Heart right ventricle (tissue), 16 donors: ENCODE measurements around the gene TEX44. TPM values are rescaled to one million over a fixed set of nuclear protein-coding genes. Genes with fewer than 3 reads are reported as not detected.

Experiments
- ATAC-seq, 8 donors: fragments of 200-7000 bp; cut with Tn5 transposase; one replicate each; pipeline ENCODE4 v1.9.1; 2020; ENCODE audit warnings: mild to moderate bottlenecking in 8 of 8, moderate library complexity in 8 of 8, moderate number of reproducible peaks in 1 of 8
- DNase-seq, 2 donors: peaks; one replicate each; pipeline ENCODE4 v3.0.0-alpha.2; 2020
- H3K27ac ChIP-seq, 10 donors: fragments of 200-600 bp; sonication (generic) in 2 of 10; one replicate each; pipeline versions ENCODE4 v1.5.0 to v1.8.0; 2020 to 2022; ENCODE audit warnings: mild to moderate bottlenecking in 3 of 10
- H3K27me3 ChIP-seq, 7 donors: fragments of 200-600 bp; one replicate each; pipeline ENCODE4 v1.8.0; 2021 to 2022; ENCODE audit warnings: mild to moderate bottlenecking in 2 of 7
- H3K36me3 ChIP-seq, 9 donors: fragments of 200-600 bp; sonication (generic) in 1 of 9; one replicate each; pipeline versions ENCODE4 v1.5.0 to v1.8.0; 2020 to 2022; ENCODE audit warnings: mild to moderate bottlenecking in 2 of 9
- H3K4me1 ChIP-seq, 9 donors: fragments of 200-600 bp; sonication (generic) in 1 of 9; one replicate each; pipeline versions ENCODE4 v1.5.0 to v1.8.0; 2020 to 2022; ENCODE audit warnings: mild to moderate bottlenecking in 4 of 9
- H3K4me3 ChIP-seq, 10 donors: fragments of 200-600 bp; sonication (generic) in 2 of 10; one replicate each; pipeline versions ENCODE4 v1.5.0 to v1.8.0; 2020 to 2022; ENCODE audit warnings: mild to moderate bottlenecking in 7 of 10, moderate library complexity in 2 of 10
- H3K9me3 ChIP-seq, 11 donors: fragments of 200-600 bp in 10 of 11; sonication (generic) in 2 of 11; one replicate each; pipeline versions ENCODE4 v1.5.0 to v1.8.0; 2013 to 2022; ENCODE audit warnings: mild to moderate bottlenecking in 2 of 11, control low read depth in 1 of 11, moderate library complexity in 1 of 11
- CTCF ChIP-seq, 9 donors: fragments of 200-600 bp; sonication (generic) in 2 of 9; IDR thresholded peaks; one replicate each; pipeline versions ENCODE4 v1.5.0 to v1.8.0; 2021 to 2022; ENCODE audit warnings: antibody characterized with exemption in 9 of 9, mild to moderate bottlenecking in 5 of 9, moderate library complexity in 1 of 9
- WGBS, 2 donors: extraction: QIAGEN DNeasy Blood & Tissue Kit; methylation state at CpG; one replicate each; pipeline ENCODE4 v1.1.7; 2013; ENCODE audit warnings: inconsistent platforms in 1 of 2; 5-methylcytosine and 5-hydroxymethylcytosine counted together
- intact Hi-C, 10 donors: fragments of 100-400 bp; cut with DNase I; formaldehyde crosslinking; loops; one replicate each; pipeline versions ENCODE4 v1.11.1 to v1.14.2; 2022
- polyA plus RNA-seq, 2 donors: library from polyadenylated mRNA; stranded (reverse); fragments of 200-250 nt; gene quantifications; one replicate each; pipeline ENCODE4 v1.2.3, GENCODE V29; 2013
- total RNA-seq, 10 donors: library from RNA; stranded (reverse); fragmentation: NEBNext Ultra II Directional in 3 of 10; extraction: Animal tissue kit (Norgen Biotek cat#: 25700) in 3 of 10; gene quantifications; one replicate each; pipeline versions ENCODE4 v1.2.1 to v1.2.4, GENCODE V29; 2021 to 2023
- donor health status: Arrhythmogenic right ventricular cardiomyopathy.
- donor health status: ischemic (EF 13 %, LVEDD 7.1; RV severe dilation, severe dysfunction).
- donor health status: healthy with polysubstance abuse.
- donor health status: DM: no; HTN: yes; CAD: no.
- donor health status: DM: no; HTN: no; CAD: no.
- donor health status: ischemic (EF 25% LVEDD 6.9; RV normal size, moderate dysfunction).
- donor health status: ischemic (EF 25% LVEDD 5.7; RV mildly dilated, moderate dysfunction).
- donor health status: healthy.
- donor health status: DM: yes; HTN: yes; CAD: no.
- donor health status: Ischemic cardiomyopathy.
- donor health status: ischemic (EF 35%, LVEDD 5.7; RV mildly dilated, moderate dysfunction).
- donor health status: nonischemic (EF 11% LVEDD 7.7; RV severe dilation, severe dysfunction).
- donor health status: DM: yes; HTN: yes; CAD: no.
- donor health status: PGD.
- donor health status: ischemic (EF 29% LVEDD 5.4; RV normal size, mild dysfunction).
- donor health status: nonischemic (EF 23%, LVEDD 6.1; RV moderate dilation, normal function).

Gene TEX44
- total and polyA plus RNA-seq, 12 donors: not detected

- H3K36me3 ChIP-seq: no peaks in the 10 kb centered on the region
- DNase-seq (no peak), ATAC-seq (no peak)
- H3K27ac ChIP-seq: peak overlapping the region in 4 of 10 donors; percentile 1 to 53 (median 29)
- H3K4me3 ChIP-seq: no peak overlapping the region
- no peaks in the 10 kb centered on the region for H3K27me3 ChIP-seq
- WGBS, 2 donors: 62 to 66% methylated on average over 11 of the region's 11 CpGs
- peaks cover 13 to 49% (median 35%) of the 10 kb centered on the region in 9 donors for H3K4me1 ChIP-seq
- H3K9me3 ChIP-seq: no peaks in the 10 kb centered on the region
- intact Hi-C loops: loop anchor here (1.0 to 10.0 kb wide), 8 partner anchors 37 to 184 kb away; partner anchors contain the start of genes COPS7B (in 1 of the 10) and PDE6D (in 1 of the 10)
- TF ChIP-seq CTCF (IDR thresholded peaks at IDR 0.05): no peak
Observed at GRCh38 chr2:231600619-231601355, 8.1 kb downstream of the TEX44 start.

- Histone ChIP-seq H3K4me1 (peaks cover 18 to 54% (median 36%) of the 10 kb centered on the region in 9 donors), H3K4me3 (no peak overlapping the region), H3K27ac (peak overlapping the region in 4 of 10 donors; percentile 20 to 53 (median 29)), H3K27me3 (no peaks in the 10 kb centered on the region), H3K36me3 (no peaks in the 10 kb centered on the region), H3K9me3 (no peaks in the 10 kb centered on the region)
- ATAC-seq (peak in 3 of 8 donors; percentile 15 to 35 (median 20)), DNase-seq (peak; percentile 84)
- 31 to 34% methylated on average over 12 of the region's 12 CpGs for WGBS, 2 donors
- peak; percentile 72 to 93 (median 88) for TF ChIP-seq CTCF (IDR thresholded peaks at IDR 0.05)
- intact Hi-C loops: loop anchor here (1.0 to 10.0 kb wide), 8 partner anchors 38 to 183 kb away; partner anchors contain the start of genes COPS7B (in 1 of the 10) and PDE6D (in 1 of the 10)
Observed at GRCh38 chr2:231601356-231602229, 8.9 kb downstream of the TEX44 start.

GRCh38 chr2:231602859-231603467 lies 10.3 kb downstream of the TEX44 start:
- no peak for TF ChIP-seq CTCF (IDR thresholded peaks at IDR 0.05)
- no peaks in the 10 kb centered on the region for H3K36me3 ChIP-seq
- intact Hi-C loops: loop anchor here in 8 of 10 donors (1.0 to 10.0 kb wide), 8 partner anchors 40 to 182 kb away; partner anchors contain the start of genes COPS7B (in 1 of the 8) and PDE6D (in 1 of the 8)
- H3K4me3 ChIP-seq: peak overlapping the region in 1 of 10 donors; percentile 69
- no peak for ATAC-seq
- no peaks in the 10 kb centered on the region for H3K9me3 ChIP-seq
- peaks cover 18 to 61% (median 34%) of the 10 kb centered on the region in 9 donors for H3K4me1 ChIP-seq
- no peak for DNase-seq
- H3K27me3 ChIP-seq: no peaks in the 10 kb centered on the region
- WGBS, 2 donors: 57 to 66% methylated on average over 6 of the region's 6 CpGs
- H3K27ac ChIP-seq: peak overlapping the region in 9 of 10 donors; percentile 97 to 100 (median 98)
